SW480 (cell line): ENCODE measurements around the gene CASZ1.
A peak's percentile ranks its signal among the peaks of the same experiment; 100 is the strongest.

Experiments
- DNase-seq: peaks from one replicate; pipeline ENCODE4 v3.0.0-alpha.2; 2016; ENCODE audit warnings: low spot score

CASZ1 gene

DNA sequence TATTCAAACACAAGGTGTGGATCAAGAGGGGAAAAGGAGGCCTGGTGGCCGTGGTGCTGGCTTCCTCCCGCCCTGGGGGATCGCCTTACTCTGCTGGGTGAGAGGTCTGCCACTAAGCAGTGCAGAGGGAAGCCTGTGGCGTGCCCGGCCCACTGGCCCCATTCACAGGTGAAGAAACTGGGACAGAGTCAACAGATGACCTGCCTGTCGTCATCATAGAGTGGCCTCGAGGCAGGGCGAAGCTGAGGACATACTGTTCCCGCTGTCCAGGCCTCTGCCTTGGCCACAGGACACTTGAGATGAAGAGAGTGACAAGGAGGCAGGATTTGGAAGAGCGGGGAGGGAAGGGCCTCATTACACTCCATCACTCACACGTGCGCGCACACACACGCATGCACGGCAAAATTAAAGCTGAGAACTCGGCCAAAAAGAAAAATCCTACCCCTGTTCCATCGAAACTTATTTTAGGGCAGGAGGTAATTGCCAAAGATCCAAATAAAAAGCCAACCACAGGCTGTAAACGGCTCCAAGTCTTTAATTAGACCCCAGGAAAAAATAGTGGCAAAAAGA is 50.5 kb downstream of the CASZ1 start:
- no peak for DNase-seq

GRCh38 chr1:10745383-10745782 is 51.1 kb downstream of the CASZ1 start:
- no peak for DNase-seq

GRCh38 chr1:10744654-10745238 is 51.7 kb downstream of the CASZ1 start:
- DNase-seq = no peak

GRCh38 chr1:10744029-10744428 is 52.4 kb downstream of the CASZ1 start:
- DNase-seq = no peak

DNA sequence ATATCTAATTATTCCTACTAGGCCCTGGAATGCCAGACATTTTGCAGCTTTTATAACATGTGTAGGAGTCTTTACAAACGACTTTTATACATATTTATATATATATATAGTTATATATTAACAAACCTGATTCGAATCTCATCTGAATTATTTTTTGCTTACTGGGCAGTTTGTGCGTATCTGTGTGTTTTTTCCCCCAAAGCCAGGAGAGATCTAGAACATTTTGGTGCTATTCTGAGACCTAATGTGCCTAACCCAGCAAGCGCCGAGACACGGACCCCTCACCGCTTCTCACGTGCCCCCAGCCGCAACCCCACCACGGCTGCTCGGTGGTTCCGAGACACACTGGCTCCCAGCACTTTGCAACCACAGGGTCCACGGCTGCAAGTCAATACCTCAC is 54.8 kb downstream of the CASZ1 start:
- DNase-seq = no peak

DNA sequence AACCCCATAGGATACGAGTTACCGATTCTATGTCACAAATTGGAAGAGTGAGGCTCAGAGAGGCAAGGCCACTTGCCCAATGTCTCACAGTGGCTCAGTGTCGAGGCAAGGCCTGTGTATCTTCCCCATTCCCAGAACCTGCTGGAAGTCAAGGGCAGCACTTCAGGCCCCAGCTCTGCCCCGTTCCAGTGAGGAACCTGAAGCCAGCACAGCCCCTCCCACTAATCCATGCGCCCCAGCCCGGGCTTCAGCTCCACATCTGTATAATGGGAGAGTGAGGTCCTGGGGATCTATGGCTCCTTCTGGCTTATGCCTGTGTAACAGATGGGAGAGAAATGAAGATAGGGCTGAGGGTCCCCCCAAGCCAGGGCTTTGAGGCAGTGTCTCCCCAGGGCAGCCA is 56.3 kb downstream of the CASZ1 start:
- DNase-seq = no peak

DNA sequence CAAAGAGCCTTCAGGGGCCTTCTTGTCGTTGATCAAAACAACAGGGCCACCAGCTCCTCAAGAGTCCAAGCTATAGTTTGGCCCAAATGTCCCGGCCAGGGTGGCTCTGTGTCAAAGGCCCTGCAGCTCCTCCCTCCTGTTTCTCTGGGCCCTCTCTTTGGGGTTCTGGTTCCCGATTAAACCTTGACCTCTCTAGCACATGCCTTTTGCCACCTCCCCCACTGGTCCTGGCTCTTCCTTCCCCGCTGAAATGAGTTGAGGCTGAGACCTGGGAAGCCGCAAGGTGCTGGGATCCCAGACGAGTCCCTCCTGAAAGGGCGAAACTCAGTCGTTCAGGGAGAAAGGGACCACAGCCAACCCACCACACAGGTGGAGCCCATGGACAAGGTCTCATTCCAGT is 56.9 kb downstream of the CASZ1 start:
- DNase-seq = no peak

GRCh38 chr1:10738061-10739058 is 58.1 kb downstream of the CASZ1 start:
- DNase-seq = peak; percentile 15

DNA sequence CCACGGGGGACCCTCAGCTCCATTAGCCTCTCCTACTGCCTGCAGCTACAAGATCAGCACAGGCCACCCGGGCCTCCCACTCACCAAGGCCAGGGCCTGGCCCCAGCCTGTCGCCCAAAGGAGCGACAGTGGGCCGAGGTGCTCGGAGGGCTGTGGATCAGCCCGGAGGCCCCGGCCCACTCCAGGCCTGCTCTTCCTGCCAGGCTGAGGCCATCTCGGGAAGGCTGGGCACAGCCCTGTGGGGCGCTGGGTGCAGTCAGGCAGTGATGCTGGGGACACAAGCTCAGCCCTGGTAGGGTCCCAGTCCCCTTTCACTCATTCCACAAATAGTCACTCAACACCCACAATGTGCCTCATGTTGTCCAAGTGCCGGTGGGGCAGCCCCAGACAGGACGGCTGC is 58.8 kb downstream of the CASZ1 start:
- no peak for DNase-seq

- no peak for DNase-seq
Measured at GRCh38 chr1:10736634-10737586, 59.5 kb downstream of the CASZ1 start.

DNA sequence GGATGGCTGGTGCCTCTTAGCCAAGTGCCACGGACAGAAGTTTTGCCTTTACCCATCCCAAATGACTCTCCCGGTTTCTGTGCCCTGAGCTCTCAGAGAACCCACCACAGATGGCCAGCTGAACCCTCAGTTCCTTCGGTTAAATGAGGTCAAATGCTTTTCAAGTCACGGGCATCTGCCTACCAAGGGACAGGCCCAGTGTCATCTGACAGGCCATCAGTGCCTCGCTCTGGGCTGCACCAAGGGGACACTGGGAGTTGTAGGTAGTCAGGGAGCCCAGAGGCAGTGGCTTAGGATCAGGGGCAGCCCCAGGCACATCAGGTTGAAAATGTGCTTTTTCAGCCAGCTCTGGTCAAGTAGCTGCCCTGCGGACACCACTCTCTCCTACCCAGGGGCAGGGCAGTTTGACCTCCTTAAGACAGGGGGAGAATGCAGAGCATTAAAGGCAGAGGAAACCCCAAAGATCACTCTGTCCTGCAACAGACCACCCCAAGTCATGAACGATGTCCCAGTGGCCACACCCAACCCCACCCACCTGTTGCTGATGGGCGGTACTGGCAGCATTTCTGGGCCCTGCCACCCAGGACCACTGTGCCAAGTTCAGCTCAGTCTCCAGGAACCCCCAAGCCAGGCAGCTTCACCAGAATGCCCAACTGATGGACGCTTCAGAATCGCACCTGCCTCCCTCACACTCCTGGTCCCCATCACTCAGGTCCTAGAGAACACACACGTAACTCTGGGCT is 60.7 kb downstream of the CASZ1 start:
- no peak for DNase-seq

- DNase-seq = no peak
Measured at GRCh38 chr1:10734962-10735544, 61.4 kb downstream of the CASZ1 start.

DNA sequence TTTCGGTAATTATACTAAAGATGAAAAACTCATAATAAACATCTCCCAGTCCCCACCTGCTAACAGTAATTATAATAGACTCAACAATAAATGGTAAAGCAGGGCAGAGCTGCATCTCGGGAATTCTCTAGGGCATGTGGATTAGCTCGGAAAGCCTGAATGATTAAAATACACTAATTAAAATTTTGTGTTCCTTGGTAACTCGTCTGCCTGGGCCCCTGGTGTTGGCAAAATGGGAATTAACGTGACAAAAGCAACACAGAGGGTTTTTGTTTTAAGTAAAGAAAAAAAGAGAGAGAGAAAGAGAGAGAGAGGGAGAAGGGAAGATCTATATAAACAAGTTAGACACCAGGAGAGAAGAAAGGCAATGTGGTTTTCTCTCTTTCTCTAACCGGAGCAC is 62.1 kb downstream of the CASZ1 start:
- no peak for DNase-seq

- no peak for DNase-seq
Measured at GRCh38 chr1:10733474-10734366, 62.7 kb downstream of the CASZ1 start.

- peak; percentile 48 for DNase-seq
Measured at GRCh38 chr1:10730985-10731384, 65.5 kb downstream of the CASZ1 start.

GRCh38 chr1:10728595-10729410 is 67.6 kb downstream of the CASZ1 start:
- DNase-seq = no peak

GRCh38 chr1:10727751-10728232 is 68.7 kb downstream of the CASZ1 start:
- DNase-seq = no peak

DNA sequence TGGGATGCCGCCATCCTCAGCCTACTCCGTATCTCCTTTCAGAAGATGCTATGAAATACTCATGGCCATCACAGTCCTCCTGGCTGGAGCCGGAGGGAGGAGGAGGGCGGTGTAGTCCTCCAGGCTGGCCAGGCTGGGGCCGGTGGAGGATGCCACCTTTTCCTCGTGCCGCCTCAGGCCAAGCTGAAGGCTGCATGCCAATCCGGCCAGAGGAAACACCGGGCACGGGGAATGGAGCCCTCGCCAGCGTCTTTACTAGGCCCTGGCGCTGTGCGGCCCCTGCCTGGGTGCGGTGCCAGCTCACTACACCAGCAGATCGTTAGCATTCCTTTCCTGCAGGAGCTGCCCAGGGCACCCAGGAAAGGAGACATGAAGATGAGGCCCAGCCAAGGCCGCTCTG is 70.1 kb downstream of the CASZ1 start:
- no peak for DNase-seq
